GM18907 (cell line): Measurements from ENCODE around the gene TAGLN.
"Not testable (repeated sequence)": the region's sequence is repeated elsewhere in the genome, so short reads cannot be mapped to it uniquely, and the experiment has no call there.

ENCODE experiments used
- ATAC-seq: cut with Tn5 transposase; IDR thresholded peaks from one replicate; pipeline ENCODE4 v1.9.1; 2021; ENCODE audit warnings: mild to moderate bottlenecking, moderate library complexity; ENCODE audit not compliant: unreplicated experiment

The TAGLN gene

GRCh38 chr11:117195258-117195657 is 3.9 kb upstream of the TAGLN start:
- ATAC-seq = no peak

- ATAC-seq = no peak
Observed at GRCh38 chr11:117195761-117196160, 3.4 kb upstream of the TAGLN start.

- ATAC-seq = no peak
Observed at GRCh38 chr11:117197006-117197405, 2.2 kb upstream of the TAGLN start.

GRCh38 chr11:117197516-117198456 is 1.4 kb upstream of the TAGLN start:
- ATAC-seq = no peak

GRCh38 chr11:117198613-117199012 is 557 bp upstream of the TAGLN start:
- no peak for ATAC-seq

GRCh38 chr11:117199916-117200812 is 994 bp downstream of the TAGLN start:
- ATAC-seq = no peak

- ATAC-seq = no peak
Observed at GRCh38 chr11:117200813-117201657, 1.9 kb downstream of the TAGLN start.

GRCh38 chr11:117201658-117202305 is 2.6 kb downstream of the TAGLN start:
- ATAC-seq = no peak

- ATAC-seq = no peak
Observed at GRCh38 chr11:117202386-117203068, 3.4 kb downstream of the TAGLN start.

- ATAC-seq = no peak
Observed at GRCh38 chr11:117203069-117203407, 3.9 kb downstream of the TAGLN start.

- ATAC-seq = no peak
Observed at GRCh38 chr11:117204283-117205080, 5.3 kb downstream of the TAGLN start.

GRCh38 chr11:117205211-117205818 is 6.1 kb downstream of the TAGLN start:
- no peak for ATAC-seq

- ATAC-seq = not testable (repeated sequence)
Observed at GRCh38 chr11:117206111-117206510, 6.9 kb downstream of the TAGLN start.

GRCh38 chr11:117206859-117207258 is 7.7 kb downstream of the TAGLN start:
- not testable (repeated sequence) for ATAC-seq

- not testable (repeated sequence) for ATAC-seq
Observed at GRCh38 chr11:117207481-117207880, 8.3 kb downstream of the TAGLN start.

- not testable (repeated sequence) for ATAC-seq
Observed at GRCh38 chr11:117208710-117209109, 9.5 kb downstream of the TAGLN start.

- not testable (repeated sequence) for ATAC-seq
Observed at GRCh38 chr11:117209351-117210125, 10.4 kb downstream of the TAGLN start.

- ATAC-seq = no peak
Observed at GRCh38 chr11:117210620-117211019, 11.4 kb downstream of the TAGLN start.
